Measurements from ENCODE around the gene TMEM41A. TPM values are rescaled to one million over a fixed set of nuclear protein-coding genes. Genes with fewer than 3 reads are reported as not detected.
"Not testable (repeated sequence)": the region's sequence is repeated elsewhere in the genome, so short reads cannot be mapped to it uniquely, and the experiment has no call there.

The TMEM41A gene
- total RNA-seq, 2 experiments from 2014 or later = 16.3 to 20.4 TPM

- DNase-seq; H3K4me3 Mint-ChIP-seq; H3K36me3 Mint-ChIP-seq; ATAC-seq; CTCF ChIA-PET; H3K4me1 Mint-ChIP-seq; H3K27ac Mint-ChIP-seq; H3K9me3 Mint-ChIP-seq (ENCODE audit: low read depth); H3K27me3 Mint-ChIP-seq: not testable (repeated sequence)
Observed at GRCh38 chr3:185474922-185475321, 23.9 kb downstream of the TMEM41A start.

DNA sequence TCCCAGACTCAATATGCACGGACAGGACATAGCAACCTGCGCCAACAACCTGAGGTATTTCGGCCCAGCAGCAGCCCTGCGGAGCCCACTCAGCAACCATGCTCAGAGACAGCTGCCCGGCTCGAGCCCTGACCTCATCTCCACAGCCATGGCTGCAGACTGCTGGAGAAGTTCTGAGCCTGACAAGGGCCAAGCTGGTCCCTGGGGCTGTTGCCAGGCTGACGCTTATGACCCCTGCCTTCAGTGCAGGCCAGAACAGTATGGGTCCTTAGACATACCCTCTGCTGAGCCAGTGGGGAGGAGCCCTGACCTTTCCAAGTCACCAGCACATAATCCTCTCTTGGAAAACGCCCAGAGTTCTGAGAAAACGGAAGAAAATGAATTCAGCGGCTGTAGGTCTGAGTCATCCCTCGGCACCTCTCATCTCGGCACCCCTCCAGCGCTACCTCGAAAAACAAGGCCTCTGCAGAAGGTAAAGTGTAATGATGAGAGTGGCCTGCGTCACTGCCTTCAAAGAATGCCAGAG is 25.5 kb downstream of the TMEM41A start:
- no peak overlapping the region for H3K27ac Mint-ChIP-seq
- no peaks in the 10 kb centered on the region for H3K9me3 Mint-ChIP-seq (ENCODE audit: low read depth)
- no peak overlapping the region for H3K4me3 Mint-ChIP-seq
- H3K36me3 Mint-ChIP-seq = peaks cover 6% of the 10 kb centered on the region
- CTCF ChIA-PET = no interaction called here
- DNase-seq (no peak), ATAC-seq (no peak)
- no peaks in the 10 kb centered on the region for H3K4me1 Mint-ChIP-seq
- no peaks in the 10 kb centered on the region for H3K27me3 Mint-ChIP-seq

GRCh38 chr3:185470323-185470722 is 28.5 kb downstream of the TMEM41A start:
- peaks cover 4% of the 10 kb centered on the region for H3K36me3 Mint-ChIP-seq
- ATAC-seq (no peak), DNase-seq (no peak)
- no peak overlapping the region for H3K27ac Mint-ChIP-seq
- CTCF ChIA-PET = interaction anchor here (1.2 kb wide), 1 partner anchor 30 kb away, joined by 3 read pairs; no protein-coding TSS in a partner anchor
- H3K27me3 Mint-ChIP-seq = no peaks in the 10 kb centered on the region
- no peaks in the 10 kb centered on the region for H3K9me3 Mint-ChIP-seq (ENCODE audit: low read depth)
- no peak overlapping the region for H3K4me3 Mint-ChIP-seq
- no peaks in the 10 kb centered on the region for H3K4me1 Mint-ChIP-seq

DNA sequence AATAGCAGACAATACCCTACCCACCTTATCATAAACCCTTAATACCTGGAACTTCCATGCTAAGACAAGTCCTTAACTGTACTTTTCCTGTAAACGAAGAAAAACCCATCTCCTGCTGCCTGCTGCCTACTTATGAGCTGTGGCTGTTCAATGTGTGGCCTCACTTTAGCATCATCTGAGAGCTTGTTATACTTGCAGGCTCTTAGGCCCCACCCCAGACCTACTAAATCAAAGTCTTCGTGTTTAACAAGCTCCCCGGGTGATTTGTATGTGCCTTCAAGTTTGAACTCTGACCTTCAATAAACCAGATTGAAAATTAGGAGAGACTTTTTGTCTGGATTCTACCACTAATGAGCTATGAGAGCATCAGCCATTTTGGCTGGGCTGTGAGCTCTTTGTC is 29.3 kb downstream of the TMEM41A start:
- CTCF ChIA-PET = interaction anchor here (1.2 to 1.7 kb wide), 2 partner anchors 29 to 89 kb away, joined by 3 to 5 read pairs; no protein-coding TSS in a partner anchor
- Mint-ChIP-seq H3K9me3 (ENCODE audit: low read depth) (no peaks in the 10 kb centered on the region), H3K36me3 (peaks cover 4% of the 10 kb centered on the region), H3K4me3 (no peak overlapping the region), H3K27me3 (no peaks in the 10 kb centered on the region), H3K4me1 (no peaks in the 10 kb centered on the region), H3K27ac (no peak overlapping the region)
- DNase-seq (no peak), ATAC-seq (no peak)

DNA sequence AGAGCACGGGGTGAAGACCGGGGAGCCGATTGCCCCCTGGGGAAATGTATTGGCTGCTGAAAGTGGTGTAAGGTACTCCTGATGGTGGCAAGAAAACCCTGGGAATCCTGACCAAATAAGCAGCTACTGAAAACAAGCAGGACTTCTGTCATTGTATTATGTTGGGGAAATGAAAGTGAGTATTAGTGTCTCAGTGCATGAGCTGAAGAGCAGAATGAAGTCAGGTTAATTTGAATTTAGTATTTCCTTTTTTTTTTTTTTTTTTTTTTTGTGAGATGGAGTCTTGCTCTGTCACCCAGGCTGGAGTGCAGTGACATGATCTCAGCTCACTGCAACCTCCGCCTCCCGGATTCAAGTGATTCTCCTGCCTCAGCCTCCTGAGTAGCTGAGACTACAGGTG is 32.7 kb downstream of the TMEM41A start:
- CTCF ChIA-PET; H3K27ac Mint-ChIP-seq; DNase-seq; H3K27me3 Mint-ChIP-seq; H3K36me3 Mint-ChIP-seq; ATAC-seq; H3K4me3 Mint-ChIP-seq; H3K9me3 Mint-ChIP-seq (ENCODE audit: low read depth); H3K4me1 Mint-ChIP-seq: not testable (repeated sequence)

GRCh38 chr3:185465471-185465870 is 33.4 kb downstream of the TMEM41A start:
- H3K27ac Mint-ChIP-seq = no peak overlapping the region
- DNase-seq (no peak), ATAC-seq (no peak)
- H3K4me1 Mint-ChIP-seq = no peaks in the 10 kb centered on the region
- CTCF ChIA-PET = no interaction called here
- no peaks in the 10 kb centered on the region for H3K36me3 Mint-ChIP-seq
- no peaks in the 10 kb centered on the region for H3K27me3 Mint-ChIP-seq
- no peaks in the 10 kb centered on the region for H3K9me3 Mint-ChIP-seq (ENCODE audit: low read depth)
- H3K4me3 Mint-ChIP-seq = no peak overlapping the region

DNA sequence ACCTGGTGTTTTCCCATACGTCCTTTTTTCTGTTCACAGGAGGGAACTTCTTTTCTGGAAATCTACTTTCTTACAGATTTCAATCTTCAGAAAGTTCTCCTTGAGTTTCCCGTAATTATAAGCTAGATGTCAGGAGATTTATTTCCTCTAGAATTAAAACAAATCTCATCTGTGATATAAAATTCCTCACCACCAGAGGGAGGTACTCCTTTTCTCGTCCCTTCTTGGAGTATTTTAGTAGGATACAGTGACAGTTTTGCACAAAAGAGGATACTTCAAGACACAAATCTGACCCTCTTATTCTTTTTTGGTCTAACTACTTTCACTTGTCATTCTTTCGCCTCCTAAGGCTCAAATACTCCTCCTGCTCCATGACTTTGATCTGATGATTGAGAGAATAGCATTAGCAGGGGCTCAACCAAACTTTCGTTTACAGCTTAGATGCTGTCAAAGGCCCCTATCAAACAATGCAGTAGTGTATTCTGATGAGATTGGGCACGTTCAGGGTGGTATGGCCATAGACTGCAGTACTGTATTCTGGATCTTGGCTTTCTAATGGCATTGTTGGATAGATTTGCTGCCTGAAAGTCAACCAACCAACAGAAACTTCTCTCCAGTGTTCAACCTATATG is 38.0 kb downstream of the TMEM41A start:
- ATAC-seq (no peak), DNase-seq (no peak)
- Mint-ChIP-seq H3K27ac (no peak overlapping the region), H3K36me3 (no peaks in the 10 kb centered on the region), H3K27me3 (no peaks in the 10 kb centered on the region), H3K4me3 (no peak overlapping the region), H3K4me1 (no peaks in the 10 kb centered on the region), H3K9me3 (ENCODE audit: low read depth) (no peaks in the 10 kb centered on the region)
- CTCF ChIA-PET = interaction anchor here (1.0 kb wide), 1 partner anchor 98 kb away, joined by 4 read pairs; no protein-coding TSS in a partner anchor

GRCh38 chr3:185460309-185460708 is 38.5 kb downstream of the TMEM41A start:
- Mint-ChIP-seq H3K27me3 (no peaks in the 10 kb centered on the region), H3K9me3 (ENCODE audit: low read depth) (no peaks in the 10 kb centered on the region), H3K4me3 (no peak overlapping the region), H3K4me1 (no peaks in the 10 kb centered on the region), H3K27ac (no peak overlapping the region), H3K36me3 (no peaks in the 10 kb centered on the region)
- DNase-seq (no peak), ATAC-seq (no peak)
- CTCF ChIA-PET = interaction anchor here (1.0 kb wide), 1 partner anchor 99 kb away, joined by 4 read pairs; no protein-coding TSS in a partner anchor

- no peak for ATAC-seq
Observed at GRCh38 chr3:185457376-185457775, 41.5 kb downstream of the TMEM41A start.

GRCh38 chr3:185451432-185451831 is 47.4 kb downstream of the TMEM41A start:
- H3K36me3 Mint-ChIP-seq; CTCF ChIA-PET; H3K27ac Mint-ChIP-seq; H3K4me1 Mint-ChIP-seq; DNase-seq; H3K4me3 Mint-ChIP-seq; H3K9me3 Mint-ChIP-seq (ENCODE audit: low read depth); ATAC-seq; H3K27me3 Mint-ChIP-seq: not testable (repeated sequence)

More at GRCh38 chr3:185457376-185457775, 41.5 kb downstream of the TMEM41A start:
- Mint-ChIP-seq H3K9me3 (ENCODE audit: low read depth) (no peaks in the 10 kb centered on the region), H3K27me3 (no peaks in the 10 kb centered on the region), H3K4me3 (no peak overlapping the region), H3K4me1 (no peaks in the 10 kb centered on the region), H3K36me3 (no peaks in the 10 kb centered on the region), H3K27ac (no peak overlapping the region)
- DNase-seq = no peak
- CTCF ChIA-PET = no interaction called here

DNA sequence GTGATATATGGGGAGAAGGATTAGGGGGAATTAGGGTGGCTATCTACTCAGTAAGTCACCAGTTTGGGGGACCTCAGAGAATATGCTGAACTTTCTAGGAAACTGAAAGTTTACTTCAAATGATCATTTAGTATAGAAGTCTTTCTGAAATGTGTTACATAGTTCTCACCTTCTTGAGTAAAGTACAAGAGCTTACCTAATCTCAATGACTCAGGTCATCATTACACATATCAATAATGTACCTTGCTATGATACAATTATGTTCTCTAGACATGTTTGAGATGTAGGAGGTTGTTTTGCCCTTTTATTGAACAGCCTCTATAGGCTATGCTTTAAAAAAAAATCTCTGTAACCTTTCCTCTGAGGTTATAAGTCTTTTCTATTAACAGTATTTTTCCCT is 50.7 kb downstream of the TMEM41A start:
- DNase-seq (no peak), ATAC-seq (no peak)
- CTCF ChIA-PET = no interaction called here
- H3K9me3 Mint-ChIP-seq (ENCODE audit: low read depth) = no peaks in the 10 kb centered on the region
- H3K4me1 Mint-ChIP-seq = no peaks in the 10 kb centered on the region
- H3K27ac Mint-ChIP-seq = no peak overlapping the region
- H3K27me3 Mint-ChIP-seq = no peaks in the 10 kb centered on the region
- no peak overlapping the region for H3K4me3 Mint-ChIP-seq
- no peaks in the 10 kb centered on the region for H3K36me3 Mint-ChIP-seq

DNA sequence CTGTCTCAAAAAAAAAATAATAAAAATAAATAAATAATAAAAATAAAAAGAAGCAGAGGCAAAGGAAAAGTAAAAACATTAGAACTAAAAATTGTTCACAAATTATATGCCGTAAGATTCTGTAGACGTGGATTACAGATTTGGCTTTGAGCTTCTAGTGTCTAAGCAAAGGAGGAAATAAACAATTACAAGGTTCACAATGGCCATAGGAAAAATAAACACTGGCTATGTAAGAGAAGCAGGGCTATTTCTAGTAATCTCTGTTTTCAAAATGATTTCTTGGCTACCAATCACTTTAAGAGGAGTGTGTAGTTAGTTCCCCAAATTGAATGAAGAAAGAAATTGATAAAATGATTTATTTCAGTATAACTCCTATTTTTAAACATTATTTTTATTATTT is 54.5 kb downstream of the TMEM41A start:
- CTCF ChIA-PET = interaction anchor here (1.0 kb wide), 1 partner anchor 23 kb away, joined by 3 read pairs; no protein-coding TSS in a partner anchor
- no peaks in the 10 kb centered on the region for H3K27me3 Mint-ChIP-seq
- no peak overlapping the region for H3K4me3 Mint-ChIP-seq
- no peak overlapping the region for H3K27ac Mint-ChIP-seq
- H3K9me3 Mint-ChIP-seq (ENCODE audit: low read depth) = no peaks in the 10 kb centered on the region
- DNase-seq (no peak), ATAC-seq (no peak)
- no peaks in the 10 kb centered on the region for H3K36me3 Mint-ChIP-seq
- H3K4me1 Mint-ChIP-seq = no peaks in the 10 kb centered on the region

DNA sequence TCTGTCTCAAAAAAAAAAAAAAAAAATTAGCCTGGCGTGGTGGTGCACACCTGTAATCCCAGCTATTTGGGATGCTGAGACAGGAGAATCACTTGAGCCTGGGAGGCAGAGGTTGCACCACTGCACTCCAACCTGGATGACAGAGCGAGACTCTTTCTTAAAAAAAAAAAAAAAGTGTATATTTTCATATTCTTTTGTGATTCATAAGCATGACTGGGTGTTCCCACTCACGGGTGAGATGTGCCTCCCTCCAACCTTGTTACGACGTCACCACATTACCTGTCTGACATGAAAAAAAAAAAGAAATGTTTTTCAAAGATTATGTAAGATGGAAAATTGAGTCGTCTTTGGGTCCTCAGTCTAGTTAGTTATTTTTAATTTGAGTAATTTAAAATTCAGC is 56.8 kb downstream of the TMEM41A start:
- CTCF ChIA-PET = no interaction called here
- DNase-seq (no peak), ATAC-seq (no peak)
- no peaks in the 10 kb centered on the region for H3K4me1 Mint-ChIP-seq
- H3K4me3 Mint-ChIP-seq = no peak overlapping the region
- H3K27ac Mint-ChIP-seq = no peak overlapping the region
- H3K27me3 Mint-ChIP-seq = peaks cover 7% of the 10 kb centered on the region
- no peaks in the 10 kb centered on the region for H3K36me3 Mint-ChIP-seq
- H3K9me3 Mint-ChIP-seq (ENCODE audit: low read depth) = no peaks in the 10 kb centered on the region

DNA sequence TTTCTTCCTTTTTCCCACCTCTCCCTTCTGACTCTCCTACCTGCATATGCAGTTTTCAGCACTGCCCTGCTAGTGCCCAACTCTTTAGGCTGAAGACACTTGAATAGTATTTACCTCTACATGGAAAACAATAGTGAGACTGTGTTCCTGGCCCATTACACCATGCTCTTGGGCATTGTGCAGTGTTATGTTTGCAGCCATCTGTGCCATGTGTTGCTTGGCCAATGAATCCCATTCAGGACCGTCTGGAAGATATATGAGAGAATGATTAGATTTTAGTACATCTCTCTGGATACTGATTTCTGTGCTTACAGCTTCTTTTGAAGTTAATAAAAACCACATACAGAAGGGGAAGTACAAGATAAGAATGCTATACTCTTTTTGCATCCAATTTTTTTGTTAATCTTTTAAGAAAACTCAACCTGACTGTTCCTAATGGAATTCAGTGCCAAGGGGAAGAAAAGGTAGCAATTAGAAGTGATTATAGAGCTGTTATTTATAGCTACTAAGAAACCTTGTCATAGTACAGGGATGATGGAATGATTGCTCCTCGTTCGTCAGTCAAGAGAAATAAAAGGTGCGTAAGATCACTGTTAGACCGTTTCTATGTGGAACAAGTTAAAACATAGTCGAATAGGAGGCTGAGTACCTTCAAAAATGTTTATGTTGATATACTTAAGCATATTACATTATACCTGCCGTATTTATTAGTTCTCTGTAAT is 58.9 kb downstream of the TMEM41A start:
- H3K4me3 Mint-ChIP-seq = no peak overlapping the region
- H3K4me1 Mint-ChIP-seq = no peaks in the 10 kb centered on the region
- H3K9me3 Mint-ChIP-seq (ENCODE audit: low read depth) = no peaks in the 10 kb centered on the region
- CTCF ChIA-PET = interaction anchor here (1.4 kb wide), 1 partner anchor 30 kb away, joined by 3 read pairs; no protein-coding TSS in a partner anchor
- DNase-seq (no peak), ATAC-seq (no peak)
- H3K36me3 Mint-ChIP-seq = no peaks in the 10 kb centered on the region
- H3K27me3 Mint-ChIP-seq = peaks cover 7% of the 10 kb centered on the region
- no peak overlapping the region for H3K27ac Mint-ChIP-seq

All from activated CD8-positive, alpha-beta memory T cell treated with anti-CD3 and anti-CD28 coated beads, Interleukin-2, amount 10 ng/mL, durations not matched to agents 7 days and 5 days (primary cell).